ENCODE results near the gene PLEKHG5. TPM values are rescaled to one million over a fixed set of nuclear protein-coding genes. Genes with fewer than 3 reads are reported as not detected.

Gene PLEKHG5
- total RNA-seq, 1 donor from 2014 or later: 1.9 TPM

DNA sequence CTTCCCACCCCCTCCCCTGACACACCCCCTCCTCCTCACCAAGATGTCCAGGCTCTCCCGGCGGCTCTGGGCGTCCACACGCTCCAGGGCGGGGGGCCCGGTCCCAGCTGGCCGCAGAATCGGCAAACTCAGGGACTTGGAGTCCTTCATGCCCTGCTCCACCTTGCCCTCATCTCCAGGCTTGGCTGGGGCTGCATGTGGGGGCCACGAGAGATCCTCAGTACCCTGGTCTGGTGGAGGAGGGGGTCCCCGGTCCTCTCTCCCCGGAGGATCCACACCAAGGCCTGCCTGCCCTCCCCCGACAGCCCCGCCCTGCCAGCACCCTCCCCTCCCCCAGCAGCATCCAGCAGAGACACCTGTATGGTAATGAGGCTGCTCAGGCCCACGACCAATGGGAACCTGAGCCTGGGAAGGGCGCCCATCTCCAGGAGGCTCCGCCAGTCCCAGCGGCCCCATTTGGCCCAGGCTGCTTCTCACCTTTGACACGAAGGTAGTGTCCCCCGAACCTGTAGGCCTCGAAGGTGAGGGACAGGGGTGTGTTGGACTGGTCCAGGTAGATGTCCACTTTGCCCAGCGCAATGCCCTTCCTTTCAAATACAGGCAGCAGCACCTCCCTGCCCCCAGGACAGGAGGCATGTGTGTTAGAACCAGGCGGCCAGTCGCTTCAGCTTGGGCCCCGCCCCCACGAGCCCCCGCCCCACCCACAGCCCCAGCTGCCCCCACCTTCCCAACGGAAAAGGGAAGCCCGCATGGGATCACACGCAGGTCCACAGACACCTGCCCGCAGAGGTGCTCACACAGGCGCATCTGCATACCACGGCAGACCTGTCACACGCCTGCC lies 17.3 kb downstream of the PLEKHG5 start:
- intact Hi-C loops (cut with micrococcal nuclease): no loop called here
- H3K27ac Mint-ChIP-seq: no peak overlapping the region
- no peak for DNase-seq
- H3K9me3 Mint-ChIP-seq: no peaks in the 10 kb centered on the region
- peaks cover 6% of the 10 kb centered on the region for H3K4me1 Mint-ChIP-seq
- H3K36me3 Mint-ChIP-seq (ENCODE audit: low read depth): no peaks in the 10 kb centered on the region
- H3K4me3 Mint-ChIP-seq: no peak overlapping the region
- H3K27me3 Mint-ChIP-seq: peaks cover 2% of the 10 kb centered on the region

DNA sequence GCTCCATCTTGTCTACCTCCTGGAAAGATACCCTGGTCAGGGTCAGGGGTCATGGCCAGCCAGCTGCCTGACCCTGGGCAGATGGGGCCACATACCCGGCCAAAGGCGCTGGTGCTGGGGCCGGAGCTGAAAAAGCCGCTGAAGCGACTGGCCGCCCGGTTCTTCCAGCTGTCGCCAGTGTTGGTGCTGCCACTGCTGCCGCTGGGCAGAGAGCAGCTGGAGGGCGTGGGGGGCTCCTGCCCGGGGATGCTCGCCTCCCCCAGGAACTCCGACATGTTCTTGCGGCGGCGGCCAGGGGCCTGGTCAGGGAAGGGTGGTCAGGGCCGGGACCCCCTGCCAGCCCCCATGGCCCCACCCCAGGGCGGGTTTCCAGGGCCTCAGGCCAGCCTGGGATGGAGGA lies 18.3 kb downstream of the PLEKHG5 start:
- Mint-ChIP-seq H3K36me3 (ENCODE audit: low read depth) (no peaks in the 10 kb centered on the region), H3K4me1 (peaks cover 6% of the 10 kb centered on the region)

DNA sequence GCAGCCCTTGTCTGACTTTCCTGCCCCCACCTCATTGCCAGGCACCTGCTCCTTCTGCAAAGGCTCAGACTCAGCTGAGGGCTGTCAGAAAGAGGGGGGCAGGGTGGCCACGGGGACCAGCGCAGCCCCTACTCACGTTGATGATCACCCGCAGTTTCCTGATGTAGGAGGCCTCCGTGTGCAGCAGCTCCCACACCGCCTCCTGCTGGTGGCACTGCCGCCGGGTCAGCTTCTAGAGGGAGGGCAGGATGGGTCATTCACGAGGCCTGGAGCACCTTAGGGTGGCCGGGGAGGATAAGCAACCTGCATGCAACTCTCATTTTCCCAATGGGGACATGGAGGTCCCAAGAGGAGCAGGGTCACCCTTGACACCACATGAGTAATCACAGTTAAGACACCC lies 19.1 kb downstream of the PLEKHG5 start:
- no peaks in the 10 kb centered on the region for H3K27me3 Mint-ChIP-seq
- intact Hi-C loops (cut with micrococcal nuclease): no loop called here
- H3K4me1 Mint-ChIP-seq: peaks cover 6% of the 10 kb centered on the region
- H3K36me3 Mint-ChIP-seq (ENCODE audit: low read depth): no peaks in the 10 kb centered on the region
- DNase-seq: peak; percentile 76
- H3K9me3 Mint-ChIP-seq: no peaks in the 10 kb centered on the region
- H3K27ac Mint-ChIP-seq: no peak overlapping the region
- no peak overlapping the region for H3K4me3 Mint-ChIP-seq

More for the DNA sequence above, 18.3 kb downstream of the PLEKHG5 start:
- no peak for DNase-seq
- no peak overlapping the region for H3K4me3 Mint-ChIP-seq
- H3K27ac Mint-ChIP-seq: no peak overlapping the region
- H3K9me3 Mint-ChIP-seq: no peaks in the 10 kb centered on the region
- no peaks in the 10 kb centered on the region for H3K27me3 Mint-ChIP-seq
- intact Hi-C loops (cut with micrococcal nuclease): no loop called here

DNA sequence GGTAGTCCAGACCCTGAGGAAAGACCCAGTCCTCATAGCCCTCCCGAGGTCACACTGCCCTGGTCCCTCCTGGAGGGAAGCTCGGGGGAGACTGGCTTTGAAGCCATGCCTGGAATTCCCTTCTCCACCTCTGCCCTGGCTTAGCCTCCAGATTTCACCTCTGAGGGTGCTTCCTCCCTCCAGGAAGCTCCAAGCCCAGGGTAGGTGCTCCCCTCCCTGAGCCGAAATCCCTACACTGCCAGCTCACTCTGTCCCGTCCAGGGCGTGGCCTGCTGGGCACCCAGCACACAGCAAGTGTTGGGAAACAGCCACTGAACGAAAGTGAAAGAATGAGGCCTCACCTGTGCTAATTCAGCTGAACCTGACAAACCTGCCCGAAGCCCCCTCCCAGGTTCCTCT lies 19.5 kb downstream of the PLEKHG5 start:
- H3K27ac Mint-ChIP-seq: no peak overlapping the region
- H3K36me3 Mint-ChIP-seq (ENCODE audit: low read depth): no peaks in the 10 kb centered on the region
- H3K4me3 Mint-ChIP-seq: no peak overlapping the region
- DNase-seq: no peak
- no peaks in the 10 kb centered on the region for H3K27me3 Mint-ChIP-seq
- intact Hi-C loops (cut with micrococcal nuclease): no loop called here
- peaks cover 6% of the 10 kb centered on the region for H3K4me1 Mint-ChIP-seq
- H3K9me3 Mint-ChIP-seq: no peaks in the 10 kb centered on the region

DNA sequence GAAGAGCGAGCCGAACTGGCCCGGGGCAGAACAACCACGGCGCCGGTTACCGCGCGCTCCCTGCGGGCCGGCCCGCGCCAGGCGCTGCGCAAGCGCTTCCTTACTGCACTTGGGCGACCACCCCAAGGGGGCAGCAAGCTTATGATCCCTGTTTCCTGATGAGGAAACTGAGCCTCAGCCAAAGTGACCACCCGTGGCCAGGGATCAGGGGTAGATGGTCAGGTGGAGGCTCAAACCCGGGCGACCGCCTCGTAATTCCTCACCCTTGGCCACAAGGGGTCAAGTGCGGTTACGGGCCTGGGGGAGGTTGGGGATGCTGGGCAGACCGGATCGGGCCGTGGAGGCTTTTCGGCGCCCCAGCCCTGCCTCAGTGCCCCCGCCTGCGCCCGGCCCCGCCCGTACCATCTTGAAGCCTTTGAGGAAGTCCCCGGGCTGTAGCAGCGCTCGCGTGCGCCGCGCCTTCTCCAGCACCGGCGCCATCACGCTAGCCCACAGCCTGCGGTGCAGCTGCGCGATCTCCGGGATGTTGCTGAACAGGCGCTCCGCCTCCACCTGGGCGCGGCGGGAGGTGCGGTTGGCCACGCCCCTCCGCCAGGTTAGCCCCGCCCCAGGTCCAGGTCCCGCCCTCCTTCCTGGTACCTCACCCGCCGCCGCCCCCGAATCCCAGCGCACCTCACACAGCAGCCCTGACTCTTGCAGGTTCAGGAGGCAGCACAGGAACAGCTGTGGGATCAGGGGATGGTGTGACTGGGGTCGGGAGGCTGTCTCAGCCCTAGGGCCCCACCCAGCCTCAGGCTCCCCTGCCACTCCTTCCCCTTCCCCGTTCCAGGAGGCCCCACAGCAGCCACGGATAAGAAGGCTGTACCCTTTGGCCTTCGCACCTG lies 20.1 kb downstream of the PLEKHG5 start:
- no peak for DNase-seq
- Mint-ChIP-seq H3K4me3 (no peak overlapping the region), H3K9me3 (no peaks in the 10 kb centered on the region), H3K27me3 (no peaks in the 10 kb centered on the region), H3K27ac (no peak overlapping the region), H3K36me3 (ENCODE audit: low read depth) (no peaks in the 10 kb centered on the region), H3K4me1 (peaks cover 6% of the 10 kb centered on the region)
- intact Hi-C loops (cut with micrococcal nuclease): no loop called here

DNA sequence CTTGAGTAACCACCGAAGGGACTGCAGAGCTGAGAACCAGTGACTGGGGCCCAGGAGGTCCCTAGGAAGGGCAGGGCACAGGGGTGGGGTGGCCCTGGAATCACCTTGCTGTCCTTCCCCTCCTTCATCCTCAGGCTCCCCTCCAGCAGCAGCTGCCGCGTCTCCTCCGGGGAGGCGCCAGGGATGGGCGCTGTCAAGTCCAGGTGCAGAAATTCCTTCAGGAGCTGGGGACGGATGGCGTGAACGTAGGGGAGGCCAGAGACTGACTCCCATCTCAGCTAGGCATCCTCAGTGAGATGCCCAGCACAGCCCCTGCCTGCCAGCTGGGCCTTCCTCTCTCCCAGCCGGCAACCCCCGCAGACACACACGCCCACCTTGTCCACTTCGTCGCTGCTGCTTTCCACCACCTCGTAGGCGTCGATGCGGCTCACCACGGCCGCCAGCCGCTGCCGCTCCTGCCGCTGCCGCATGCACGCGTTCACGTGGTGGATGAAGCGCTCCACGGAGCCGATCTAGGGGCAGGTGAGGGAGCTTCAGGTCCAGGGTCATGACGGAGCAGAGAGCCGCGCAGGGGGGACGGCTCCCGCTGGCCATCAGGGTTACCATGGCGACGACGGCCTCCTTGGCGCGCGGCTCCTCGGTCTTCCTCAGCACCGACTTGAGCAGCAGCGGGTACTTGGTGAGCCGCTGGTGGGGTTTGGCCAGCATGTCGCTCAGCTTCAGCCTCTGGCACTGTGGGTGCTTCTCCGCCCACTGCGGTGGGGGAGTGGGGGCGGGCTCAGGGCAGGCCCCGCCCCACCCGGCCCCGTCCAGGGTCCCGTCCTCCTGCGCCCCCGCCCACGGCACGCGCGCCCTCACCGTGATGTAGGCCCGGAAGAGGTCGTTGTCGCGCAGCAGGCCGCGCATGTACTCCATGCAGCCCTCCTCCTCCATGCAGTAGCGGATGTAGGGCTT lies 21.1 kb downstream of the PLEKHG5 start:
- Mint-ChIP-seq H3K4me3 (no peak overlapping the region), H3K36me3 (ENCODE audit: low read depth) (peaks cover under 1% of the 10 kb centered on the region), H3K27ac (no peak overlapping the region), H3K9me3 (no peaks in the 10 kb centered on the region), H3K4me1 (peaks cover 1% of the 10 kb centered on the region), H3K27me3 (no peaks in the 10 kb centered on the region)
- intact Hi-C loops (cut with micrococcal nuclease): no loop called here
- no peak for DNase-seq

DNA sequence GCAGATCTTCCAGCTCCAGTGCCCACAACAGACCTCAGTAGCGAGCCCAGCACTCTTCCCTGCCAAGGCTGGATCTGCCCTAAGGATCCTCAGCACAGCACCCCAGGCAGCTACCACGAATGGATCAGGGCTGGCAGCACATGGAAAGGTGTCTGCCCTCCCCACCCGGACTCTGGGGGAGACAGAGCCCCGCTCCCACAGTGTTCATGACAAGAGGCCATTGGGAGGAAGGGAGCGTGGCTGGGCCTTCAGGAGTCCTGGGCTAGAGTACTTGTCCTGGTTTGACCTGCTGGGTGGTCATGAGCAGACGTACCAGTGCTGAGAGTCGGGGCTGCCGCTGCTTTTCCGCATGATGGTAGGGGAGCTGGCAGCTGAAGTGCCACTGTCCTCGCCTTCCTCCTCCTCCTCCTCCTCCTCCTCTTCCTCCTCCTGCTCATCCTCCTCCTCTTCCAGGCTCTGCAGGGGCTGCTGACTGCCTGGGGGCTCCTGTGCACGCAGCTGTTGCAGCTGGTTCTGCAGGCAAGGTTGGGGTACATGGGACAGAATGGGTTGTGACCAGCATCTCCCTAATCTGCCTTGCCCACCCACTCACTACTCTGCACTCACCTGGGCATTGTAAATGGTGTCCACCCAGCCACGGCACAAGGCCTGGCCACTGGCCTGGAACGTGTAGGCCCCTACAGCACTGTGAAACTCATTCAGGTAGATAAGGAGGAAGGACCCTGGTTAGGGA lies 22.6 kb downstream of the PLEKHG5 start:
- no peak for DNase-seq
- Mint-ChIP-seq H3K4me3 (no peak overlapping the region), H3K4me1 (peaks cover 9% of the 10 kb centered on the region), H3K27ac (no peak overlapping the region), H3K27me3 (no peaks in the 10 kb centered on the region), H3K36me3 (ENCODE audit: low read depth) (peaks cover 12% of the 10 kb centered on the region), H3K9me3 (no peaks in the 10 kb centered on the region)
- intact Hi-C loops (cut with micrococcal nuclease): no loop called here

DNA sequence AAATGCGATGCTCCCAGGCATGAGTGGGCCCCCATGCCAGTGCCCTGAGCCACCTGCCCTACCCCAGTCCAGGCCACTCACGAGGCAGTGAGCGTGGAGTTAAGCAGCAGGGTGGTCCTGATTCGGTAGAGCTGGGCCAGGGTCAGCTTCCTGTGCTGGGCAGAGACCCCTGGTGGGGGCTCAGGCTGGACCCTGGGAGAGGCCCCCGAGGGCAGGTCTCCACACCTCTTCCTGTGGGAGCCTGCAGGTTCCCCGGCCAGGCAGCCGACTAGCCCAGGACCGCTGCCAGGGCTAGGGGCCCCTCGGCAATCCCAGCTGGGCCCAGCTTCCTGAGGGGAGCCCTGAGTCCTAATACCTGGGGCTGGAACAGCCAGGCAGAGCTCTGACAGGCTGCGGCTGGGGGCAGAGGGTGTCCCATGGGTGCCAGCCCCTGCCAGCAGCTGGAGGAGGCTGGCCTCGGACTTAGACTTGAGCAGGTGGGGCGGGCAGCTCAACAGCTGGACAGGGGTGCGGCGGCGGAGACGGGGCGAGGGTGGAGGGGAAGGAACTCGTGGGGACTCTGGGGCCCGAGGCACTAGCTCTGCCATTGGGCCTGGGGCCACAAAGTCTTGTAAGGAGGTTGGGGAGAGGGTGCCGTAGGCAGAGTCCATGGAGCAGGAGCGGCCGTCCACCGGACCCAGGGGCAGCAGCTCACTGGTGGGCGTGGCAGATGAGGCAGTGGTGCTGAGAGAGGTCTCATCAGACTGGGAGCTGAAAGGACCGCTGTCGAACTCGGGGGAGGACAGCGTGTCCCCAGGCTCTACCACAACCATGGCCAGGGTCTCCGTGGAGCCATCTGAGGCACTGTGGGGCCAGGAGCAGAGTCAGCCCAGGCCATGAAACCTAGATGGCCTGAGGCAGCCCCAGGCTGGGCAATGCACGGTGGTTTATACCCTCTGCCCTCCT lies 23.5 kb downstream of the PLEKHG5 start:
- Mint-ChIP-seq H3K36me3 (ENCODE audit: low read depth) (peaks cover 16% of the 10 kb centered on the region), H3K27me3 (no peaks in the 10 kb centered on the region), H3K4me1 (peaks cover 13% of the 10 kb centered on the region), H3K4me3 (peak overlapping the region; percentile 26), H3K9me3 (no peaks in the 10 kb centered on the region), H3K27ac (peak overlapping the region; percentile 45)
- no peak for DNase-seq
- intact Hi-C loops (cut with micrococcal nuclease): loop anchor here (1.0 kb wide), 1 partner anchor 7 kb away; no protein-coding TSS in a partner anchor

DNA sequence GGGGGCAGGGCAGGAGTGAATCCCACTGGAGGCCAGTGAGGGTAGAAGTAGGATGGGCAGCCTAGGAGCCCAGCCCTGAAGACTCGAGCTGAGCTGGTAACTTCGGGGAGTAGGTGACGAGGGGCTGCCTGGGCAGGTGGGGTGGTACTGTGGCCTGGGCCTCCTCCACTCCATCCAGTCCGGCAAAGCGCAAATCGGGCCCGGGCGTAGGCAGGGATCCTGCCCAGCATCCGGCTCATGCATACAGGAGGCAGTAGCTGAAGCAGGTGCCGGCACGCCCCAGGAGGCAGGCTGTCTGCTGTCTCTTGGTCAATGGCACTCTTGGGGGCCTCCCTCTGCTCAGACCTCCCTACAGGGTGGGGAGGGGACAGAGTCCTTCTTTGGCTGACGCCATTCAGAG lies 24.2 kb downstream of the PLEKHG5 start:
- H3K4me3 Mint-ChIP-seq: peak overlapping the region; percentile 26
- DNase-seq: no peak
- no peaks in the 10 kb centered on the region for H3K9me3 Mint-ChIP-seq
- peaks cover 21% of the 10 kb centered on the region for H3K36me3 Mint-ChIP-seq (ENCODE audit: low read depth)
- H3K4me1 Mint-ChIP-seq: peaks cover 19% of the 10 kb centered on the region
- H3K27me3 Mint-ChIP-seq: no peaks in the 10 kb centered on the region
- peak overlapping the region; percentile 45 for H3K27ac Mint-ChIP-seq
- intact Hi-C loops (cut with micrococcal nuclease): loop anchor here (1.0 kb wide), 1 partner anchor 8 kb away; no protein-coding TSS in a partner anchor

- Mint-ChIP-seq H3K9me3 (no peaks in the 10 kb centered on the region), H3K27ac (no peak overlapping the region), H3K4me1 (peaks cover 23% of the 10 kb centered on the region), H3K27me3 (no peaks in the 10 kb centered on the region), H3K4me3 (peak overlapping the region; percentile 98), H3K36me3 (ENCODE audit: low read depth) (peaks cover 26% of the 10 kb centered on the region)
- intact Hi-C loops (cut with micrococcal nuclease): loop anchor here (1.0 kb wide), 1 partner anchor 9 kb away; no protein-coding TSS in a partner anchor
- no peak for DNase-seq
Measured at GRCh38 chr1:6466751-6467150, 24.7 kb downstream of the PLEKHG5 start.

DNA sequence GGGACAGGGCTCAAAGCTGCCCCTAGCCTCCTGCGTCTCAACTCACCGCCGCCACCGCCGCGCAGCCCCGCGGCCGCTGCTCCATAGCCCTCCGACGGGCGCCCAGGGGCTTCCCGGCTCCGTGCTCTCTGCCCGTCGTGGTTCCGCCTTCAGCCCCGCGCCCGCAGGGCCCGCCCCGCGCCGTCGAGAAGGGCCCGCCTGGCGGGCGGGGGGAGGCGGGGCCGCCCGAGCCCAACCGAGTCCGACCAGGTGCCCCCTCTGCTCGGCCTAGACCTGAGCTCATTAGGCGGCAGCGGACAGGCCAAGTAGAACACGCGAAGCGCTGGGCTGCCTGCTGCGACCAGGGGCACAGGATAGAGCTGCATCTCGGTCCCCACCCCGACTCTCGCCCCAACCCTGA lies 25.4 kb downstream of the PLEKHG5 start, which contains the start of gene TNFRSF25:
TNFRSF25 (minus strand) TSS at position 151 of the 400 bp plus-strand sequence; CDS start at position 85, 66 bp downstream.
- no peaks in the 10 kb centered on the region for H3K27me3 Mint-ChIP-seq
- peak within 1 kb of the TSS; percentile 98 for H3K4me3 Mint-ChIP-seq
- H3K27ac Mint-ChIP-seq: peak within 1 kb of the TSS; percentile 85
- H3K36me3 Mint-ChIP-seq (ENCODE audit: low read depth): peaks cover 31% of the 10 kb centered on the region
- H3K9me3 Mint-ChIP-seq: no peaks in the 10 kb centered on the region
- intact Hi-C loops (cut with micrococcal nuclease): no loop called here
- DNase-seq: peak; percentile 92
- H3K4me1 Mint-ChIP-seq: peaks cover 28% of the 10 kb centered on the region

Data from activated CD4-positive, alpha-beta T cell treated with anti-CD3 and anti-CD28 coated beads, Interleukin-2, amount 10 ng/mL, durations not matched to agents 24 days and 14 days (primary cell).